ENCODE measurements around the gene DHX15.

GRCh38 chr4:24508541-24508940, 75.8 kb downstream of the DHX15 start:
- TF ChIP-seq, protein P1, sequence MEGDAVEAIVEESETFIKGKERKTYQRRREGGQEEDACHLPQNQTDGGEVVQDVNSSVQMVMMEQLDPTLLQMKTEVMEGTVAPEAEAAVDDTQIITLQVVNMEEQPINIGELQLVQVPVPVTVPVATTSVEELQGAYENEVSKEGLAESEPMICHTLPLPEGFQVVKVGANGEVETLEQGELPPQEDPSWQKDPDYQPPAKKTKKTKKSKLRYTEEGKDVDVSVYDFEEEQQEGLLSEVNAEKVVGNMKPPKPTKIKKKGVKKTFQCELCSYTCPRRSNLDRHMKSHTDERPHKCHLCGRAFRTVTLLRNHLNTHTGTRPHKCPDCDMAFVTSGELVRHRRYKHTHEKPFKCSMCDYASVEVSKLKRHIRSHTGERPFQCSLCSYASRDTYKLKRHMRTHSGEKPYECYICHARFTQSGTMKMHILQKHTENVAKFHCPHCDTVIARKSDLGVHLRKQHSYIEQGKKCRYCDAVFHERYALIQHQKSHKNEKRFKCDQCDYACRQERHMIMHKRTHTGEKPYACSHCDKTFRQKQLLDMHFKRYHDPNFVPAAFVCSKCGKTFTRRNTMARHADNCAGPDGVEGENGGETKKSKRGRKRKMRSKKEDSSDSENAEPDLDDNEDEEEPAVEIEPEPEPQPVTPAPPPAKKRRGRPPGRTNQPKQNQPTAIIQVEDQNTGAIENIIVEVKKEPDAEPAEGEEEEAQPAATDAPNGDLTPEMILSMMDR (IDR thresholded peaks at IDR 0.05) = no peak
- no peak for TF ChIP-seq POLR2A (IDR thresholded peaks at IDR 0.05)

Measured in testis (tissue), 2 donors.